Daoy (cell line): ENCODE measurements around the gene UBXN10. TPM values are rescaled to one million over a fixed set of nuclear protein-coding genes. Genes with fewer than 3 reads are reported as not detected.

Experiments used
- DNase-seq: peaks from one replicate; pipeline ENCODE4 v3.0.0-alpha.2; 2015; ENCODE audit warnings: low read depth
- total RNA-seq: library from RNA; depleted of rRNA; stranded (reverse); fragments of >200 nt; shearing (Covaris generic); gene quantifications from 2 replicates; pipeline ENCODE4 v1.2.3, GENCODE V29; 2014; rRNA removed

The UBXN10 gene
- total RNA-seq, 1 experiment from 2014 or later, result 0.11 TPM

DNA sequence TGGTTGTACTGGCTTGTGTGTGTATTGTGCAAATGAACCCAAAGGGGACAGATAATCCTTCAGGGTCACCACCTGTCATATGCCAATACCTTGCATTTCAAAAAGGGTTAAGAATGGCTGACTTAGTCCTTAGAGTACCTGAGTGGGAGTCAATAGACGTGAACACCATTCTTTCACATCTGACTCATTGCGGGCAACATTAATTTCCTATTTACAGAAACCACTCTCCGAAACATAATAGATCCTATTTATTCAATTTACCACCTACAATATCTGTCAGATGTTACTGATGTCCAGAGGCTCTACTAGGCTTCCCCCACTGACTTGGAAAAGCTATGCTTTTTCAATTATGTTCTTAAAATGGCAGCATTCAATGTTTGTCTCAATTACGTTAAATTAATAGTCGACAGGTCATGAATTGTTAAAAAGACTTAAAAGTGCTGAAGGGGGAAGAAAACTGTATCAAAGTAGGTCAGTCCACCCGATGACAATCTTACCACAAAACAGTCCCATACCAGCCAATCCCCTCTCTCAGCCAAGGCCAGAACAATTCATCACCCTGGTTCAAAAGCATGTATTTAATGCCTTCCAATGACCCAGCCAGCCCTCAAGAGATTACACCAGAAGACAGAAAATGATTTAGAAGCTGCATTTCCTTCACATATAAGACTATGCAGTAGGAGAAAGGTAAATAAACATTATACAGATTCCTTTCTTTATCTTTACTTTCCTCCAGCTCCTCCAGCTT is 49.1 kb downstream of the UBXN10 start:
- DNase-seq, result no peak

DNA sequence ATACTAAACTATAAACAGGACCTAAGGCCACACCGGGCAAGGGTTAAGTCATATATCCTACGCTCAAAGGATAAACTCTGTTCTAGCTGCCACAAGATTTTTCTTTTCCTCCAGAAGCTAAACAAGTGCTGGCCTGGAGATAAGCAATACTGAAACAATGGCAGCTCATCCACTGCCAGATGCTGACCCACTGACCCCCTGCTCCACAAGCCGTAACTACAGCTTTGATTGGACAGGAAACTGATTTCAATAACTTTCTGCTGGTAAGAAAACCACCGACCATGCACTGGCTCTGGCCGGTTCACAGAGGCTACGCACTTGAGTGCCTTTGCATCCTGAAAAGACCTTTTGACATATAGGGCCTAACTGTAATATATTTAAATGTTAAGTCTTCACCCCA is 51.8 kb downstream of the UBXN10 start:
- DNase-seq, result no peak

- DNase-seq, result no peak
Observed at GRCh38 chr1:20240012-20240411, 54.1 kb downstream of the UBXN10 start.

DNA sequence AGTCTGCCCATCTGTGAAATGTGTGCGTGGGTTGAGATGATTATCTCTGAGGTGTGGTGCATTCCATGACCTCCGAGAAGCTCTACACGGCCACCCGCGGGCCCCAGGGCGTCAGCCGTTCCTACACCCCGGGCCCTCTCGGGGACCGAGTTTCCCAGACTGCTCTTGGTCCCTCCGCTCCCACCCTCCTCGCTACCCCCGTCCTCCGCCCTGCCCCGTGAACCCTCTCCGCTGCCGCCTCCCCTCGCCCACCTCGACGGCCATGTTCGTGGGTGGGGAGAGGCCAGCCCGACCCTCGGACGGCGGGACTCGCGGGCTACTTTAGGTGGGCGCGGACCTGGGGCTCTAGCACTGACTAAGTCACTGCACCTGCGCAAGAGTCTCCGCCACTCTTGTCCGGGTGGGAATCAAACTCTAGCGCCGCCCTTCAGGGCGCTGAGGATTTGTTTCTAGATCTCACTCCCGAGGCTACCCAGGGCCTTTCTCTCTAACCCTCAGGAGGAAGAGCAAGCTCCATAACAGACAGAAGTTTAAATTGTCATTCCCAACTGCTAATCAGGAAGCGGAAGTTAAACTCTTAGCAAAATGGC is 57.1 kb downstream of the UBXN10 start:
- no peak for DNase-seq

Other genes with a start within 250 kb of the UBXN10 start
- gene PLA2G2A, start 206.5 kb upstream of the UBXN10 start, total RNA-seq, result not detected in 2 replicates
- gene PLA2G5, start 115.9 kb upstream of the UBXN10 start, total RNA-seq, result not detected in 2 replicates
- gene PLA2G2D, start 66.6 kb upstream of the UBXN10 start, total RNA-seq, result not detected in 2 replicates
- gene PLA2G2F, start 46.8 kb upstream of the UBXN10 start, total RNA-seq, result not detected in 2 replicates
- not detected in 2 replicates for gene PLA2G2C, start 422 bp downstream of the UBXN10 start, total RNA-seq
- not detected in 2 replicates for gene VWA5B1, start 104.8 kb downstream of the UBXN10 start, total RNA-seq